Stimulated activated naive CD4-positive, alpha-beta T cell (primary cell): Measurements from ENCODE around the gene ZNF57.
"Not testable (repeated sequence)": the region's sequence is repeated elsewhere in the genome, so short reads cannot be mapped to it uniquely, and the experiment has no call there.

Experiments used
- DNase-seq, 6 experiments: peaks; one replicate each; lab custom pipeline; 2025; lab: John Stamatoyannopoulos, UW

ZNF57 gene

DNA sequence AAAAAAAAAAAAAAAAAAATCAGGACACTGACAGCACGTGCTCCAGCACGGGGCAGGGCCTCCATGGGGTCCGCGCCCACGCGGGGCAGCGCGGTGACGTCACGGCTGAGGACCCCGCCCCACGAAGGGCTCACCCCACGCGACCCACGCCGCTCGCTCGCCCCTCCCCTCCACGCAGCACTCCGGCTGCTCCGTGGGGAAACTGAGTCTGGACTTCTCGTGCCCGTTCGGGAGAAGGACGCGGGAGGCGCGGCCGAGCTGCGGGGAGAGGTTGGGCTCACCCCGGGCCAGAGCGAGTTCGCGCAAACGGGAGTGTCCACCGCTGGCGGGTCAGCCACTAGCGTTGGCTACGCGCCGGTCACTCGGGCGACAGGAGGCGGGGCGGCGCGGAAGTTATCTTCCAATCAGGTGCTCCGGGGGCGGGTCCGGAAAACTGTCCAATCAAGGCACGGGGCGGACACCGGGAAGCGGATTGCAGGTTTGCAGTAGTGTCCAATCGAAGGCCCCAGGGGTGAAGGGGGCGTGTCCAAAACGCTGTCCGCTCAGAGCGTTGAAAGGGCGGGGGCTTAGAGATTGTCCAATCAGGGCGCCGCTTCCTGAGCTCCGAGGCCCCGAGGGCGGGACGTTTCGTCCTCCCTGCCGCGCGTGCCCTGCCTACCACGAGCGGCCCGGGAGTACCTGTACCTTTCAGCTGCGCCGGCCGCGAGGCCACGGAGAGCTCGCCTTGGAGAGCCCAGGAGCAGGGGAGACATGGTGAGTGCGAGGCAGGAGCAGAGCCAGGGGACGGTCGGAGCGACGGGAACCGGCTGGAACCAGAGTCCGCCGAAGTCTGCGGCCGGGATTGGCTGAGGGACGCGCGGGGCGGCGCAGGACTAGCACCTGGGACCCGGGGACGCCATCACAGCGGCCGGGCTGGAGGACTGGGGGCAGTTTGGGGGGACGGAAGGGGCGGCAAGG, at the start of gene ZNF57:
Gene ZNF57, plus strand, starts transcription at position 633 of the 957 bp plus-strand sequence. Its CDS starts 118 bp downstream, at position 751.
- peak; percentile 89 to 98 (median 94) for DNase-seq

DNA sequence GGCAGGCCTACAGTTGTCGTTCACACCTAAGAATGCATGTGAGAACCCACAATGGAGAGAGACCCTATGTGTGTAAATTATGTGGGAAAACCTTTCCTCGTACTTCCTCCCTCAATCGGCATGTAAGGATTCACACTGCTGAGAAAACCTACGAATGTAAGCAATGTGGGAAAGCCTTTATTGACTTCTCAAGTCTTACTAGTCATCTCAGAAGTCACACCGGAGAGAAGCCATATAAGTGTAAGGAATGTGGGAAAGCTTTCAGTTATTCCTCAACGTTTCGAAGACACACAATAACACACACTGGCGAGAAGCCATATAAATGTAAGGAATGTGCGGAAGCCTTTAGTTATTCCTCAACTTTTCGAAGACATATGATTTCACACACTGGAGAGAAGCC, 48.1 kb upstream of the ZNF57 start:
- no peak for DNase-seq

DNA sequence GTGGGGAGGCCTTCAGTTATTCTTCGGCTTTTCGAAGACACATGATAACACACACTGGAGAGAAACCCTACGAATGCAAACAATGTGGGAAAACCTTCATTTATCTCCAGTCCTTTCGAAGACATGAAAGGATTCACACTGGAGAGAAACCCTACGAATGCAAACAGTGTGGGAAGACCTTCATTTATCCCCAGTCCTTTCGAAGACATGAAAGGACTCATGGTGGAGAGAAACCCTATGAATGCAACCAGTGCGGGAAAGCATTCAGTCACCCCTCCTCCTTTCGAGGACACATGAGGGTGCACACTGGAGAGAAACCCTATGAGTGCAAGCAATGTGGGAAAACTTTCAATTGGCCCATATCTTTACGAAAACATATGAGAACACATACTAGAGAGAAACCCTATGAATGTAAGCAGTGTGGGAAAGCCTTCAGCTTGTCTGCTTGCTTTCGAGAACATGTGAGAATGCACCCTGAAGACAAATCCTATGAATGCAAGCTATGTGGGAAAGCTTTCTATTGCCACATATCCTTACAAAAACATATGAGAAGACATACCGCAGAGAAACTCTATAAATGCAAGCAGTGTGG, 47.6 kb upstream of the ZNF57 start:
- DNase-seq = no peak

DNA sequence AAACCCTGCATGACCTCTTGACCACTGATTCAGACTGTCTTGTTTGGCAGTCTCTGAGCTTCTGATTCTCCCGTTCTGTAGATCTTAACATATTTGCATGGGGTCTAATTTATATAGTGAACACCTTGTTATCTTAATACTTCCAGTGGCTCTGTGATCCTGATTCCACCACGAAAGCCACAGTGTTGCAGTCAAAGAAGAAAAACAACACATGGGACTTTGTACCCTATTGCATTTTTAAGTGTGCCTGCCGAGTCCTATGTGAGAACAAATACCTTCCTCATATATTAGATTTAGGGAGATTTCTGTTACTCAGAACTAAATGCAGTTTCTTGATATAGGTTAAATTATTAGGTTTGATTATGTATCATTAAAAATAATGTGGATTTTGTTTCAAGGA, 45.9 kb upstream of the ZNF57 start:
- no peak for DNase-seq

DNA sequence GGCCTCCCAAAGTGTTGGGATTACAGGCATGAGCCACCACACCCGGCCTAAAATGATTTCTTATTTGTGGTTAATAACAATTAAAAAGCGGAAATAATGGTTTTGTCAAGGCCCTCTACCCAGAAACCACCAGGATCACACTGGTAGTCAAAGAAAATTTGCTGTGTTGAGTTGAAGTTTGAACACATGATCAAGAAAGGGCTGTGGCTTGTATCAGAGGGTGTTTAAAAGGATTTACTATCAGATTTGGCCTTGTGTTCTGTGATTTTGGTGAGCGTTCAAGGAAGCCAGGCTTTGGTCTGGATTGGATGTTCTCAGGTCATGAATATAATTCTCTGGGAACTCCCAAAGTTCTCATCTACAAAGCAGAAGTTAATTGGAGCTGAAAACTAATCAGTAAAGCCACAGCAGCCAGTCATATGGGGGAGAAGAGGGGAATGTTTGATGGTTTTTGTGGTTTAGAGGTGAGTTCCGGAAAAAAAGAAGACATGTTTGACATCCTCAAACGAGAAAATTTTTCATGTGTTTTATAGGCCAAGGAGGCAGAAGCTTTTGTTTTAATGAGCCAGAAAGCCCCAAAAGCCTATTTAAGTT, 44.2 kb upstream of the ZNF57 start:
- DNase-seq = peak in 5 of 6 experiments; percentile 7 to 82 (median 75)

DNA sequence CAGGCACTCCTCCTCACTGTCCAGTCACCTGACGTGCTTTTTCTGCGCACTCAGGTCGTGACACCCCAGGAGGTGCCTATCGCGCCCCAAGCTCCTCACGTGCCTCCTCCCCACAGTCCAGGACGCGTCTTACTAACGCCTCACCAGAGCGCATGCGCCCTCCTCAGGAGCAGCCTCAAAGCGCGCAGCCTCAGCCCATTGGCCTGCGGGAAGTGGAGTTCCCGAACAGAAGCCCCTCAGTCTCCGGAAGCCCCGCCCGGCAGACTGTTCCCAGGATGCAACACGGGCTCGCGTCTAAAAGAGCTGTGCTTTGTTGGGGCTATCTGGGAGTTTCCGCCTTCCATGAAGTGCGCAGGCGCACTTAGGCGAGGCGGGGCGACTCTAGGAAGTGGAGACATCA, 41.9 kb upstream of the ZNF57 start:
- no peak for DNase-seq

DNA sequence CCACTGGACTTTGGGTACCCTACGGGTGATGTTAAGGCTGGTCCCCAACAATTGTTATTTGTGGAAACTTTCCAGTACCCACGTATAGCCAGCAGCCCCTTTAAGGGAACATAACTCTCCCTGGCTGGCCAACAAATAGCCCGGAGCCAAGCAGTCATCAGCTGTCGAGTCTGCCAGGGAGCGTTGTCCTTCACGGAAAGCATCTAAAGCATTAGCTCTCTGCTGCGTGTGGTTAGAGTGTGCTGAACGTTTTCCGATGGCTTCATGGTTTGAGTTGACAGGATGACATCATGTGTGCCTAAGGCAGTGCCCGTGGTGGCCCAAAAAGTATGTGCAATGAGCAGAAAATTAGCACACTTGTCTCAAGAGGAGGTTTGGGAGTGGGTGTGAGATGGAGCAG, 36.9 kb upstream of the ZNF57 start:
- no peak for DNase-seq

DNA sequence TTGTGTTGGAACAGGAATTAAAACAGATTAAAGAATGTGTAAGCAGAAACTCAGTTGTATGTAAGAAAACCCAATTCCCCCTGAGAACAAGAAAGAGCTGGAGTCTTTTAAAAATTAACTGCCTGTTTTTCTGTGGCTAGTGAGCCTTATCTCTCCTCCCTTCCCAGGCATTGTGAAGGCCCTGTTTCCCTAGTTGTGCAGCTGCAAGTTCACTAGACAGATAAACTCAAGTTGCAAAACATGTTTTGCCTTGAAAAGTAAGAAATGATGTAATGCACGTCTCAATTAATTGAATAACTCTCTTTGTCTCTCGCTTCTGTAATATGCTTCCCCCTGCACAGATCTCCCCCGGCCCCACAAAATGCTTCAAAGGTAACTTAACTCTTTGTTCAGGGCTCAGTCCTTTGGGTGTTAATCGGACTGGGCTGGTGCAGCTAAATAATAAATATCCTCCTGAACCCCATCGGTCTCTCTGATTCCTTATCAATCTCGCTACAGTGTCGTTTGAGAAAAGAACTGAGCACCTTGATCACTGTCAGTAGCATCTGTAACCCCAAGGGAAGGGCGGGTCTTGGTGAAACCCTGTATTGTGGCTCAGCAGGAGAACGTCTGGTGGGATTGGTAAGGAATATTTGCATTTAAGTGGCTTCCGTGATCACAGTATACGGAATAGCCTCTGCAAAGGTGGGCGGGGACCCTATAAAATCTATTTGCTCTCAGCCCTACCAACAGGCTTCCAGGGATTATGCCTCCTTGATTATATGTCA, 35.2 kb upstream of the ZNF57 start:
- no peak for DNase-seq

DNA sequence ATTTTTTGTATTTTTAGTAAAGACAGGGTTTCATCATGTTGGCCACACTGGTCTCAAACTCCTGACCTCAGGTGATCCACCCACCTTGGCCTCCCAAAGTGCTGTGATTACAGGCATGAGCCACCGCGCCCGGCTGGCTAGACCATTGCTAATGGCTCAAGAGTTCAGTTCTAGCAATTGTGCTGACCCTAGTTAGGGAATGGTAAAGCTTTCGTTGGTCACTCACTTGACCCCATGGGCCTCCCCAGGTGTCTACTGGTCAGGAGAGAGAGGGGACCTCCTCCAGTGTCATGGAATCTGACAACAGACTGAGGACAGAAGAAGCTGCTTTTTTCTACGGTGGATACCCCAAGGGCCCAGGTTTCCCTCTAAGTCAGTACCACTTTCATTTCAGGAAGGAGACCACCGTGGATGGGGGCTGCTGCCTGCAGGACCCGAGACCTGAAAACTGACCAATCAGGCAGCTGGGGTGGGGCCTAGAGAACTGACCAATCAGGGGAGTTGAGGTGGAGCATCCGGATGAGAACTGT, 34.2 kb upstream of the ZNF57 start:
- no peak for DNase-seq

DNA sequence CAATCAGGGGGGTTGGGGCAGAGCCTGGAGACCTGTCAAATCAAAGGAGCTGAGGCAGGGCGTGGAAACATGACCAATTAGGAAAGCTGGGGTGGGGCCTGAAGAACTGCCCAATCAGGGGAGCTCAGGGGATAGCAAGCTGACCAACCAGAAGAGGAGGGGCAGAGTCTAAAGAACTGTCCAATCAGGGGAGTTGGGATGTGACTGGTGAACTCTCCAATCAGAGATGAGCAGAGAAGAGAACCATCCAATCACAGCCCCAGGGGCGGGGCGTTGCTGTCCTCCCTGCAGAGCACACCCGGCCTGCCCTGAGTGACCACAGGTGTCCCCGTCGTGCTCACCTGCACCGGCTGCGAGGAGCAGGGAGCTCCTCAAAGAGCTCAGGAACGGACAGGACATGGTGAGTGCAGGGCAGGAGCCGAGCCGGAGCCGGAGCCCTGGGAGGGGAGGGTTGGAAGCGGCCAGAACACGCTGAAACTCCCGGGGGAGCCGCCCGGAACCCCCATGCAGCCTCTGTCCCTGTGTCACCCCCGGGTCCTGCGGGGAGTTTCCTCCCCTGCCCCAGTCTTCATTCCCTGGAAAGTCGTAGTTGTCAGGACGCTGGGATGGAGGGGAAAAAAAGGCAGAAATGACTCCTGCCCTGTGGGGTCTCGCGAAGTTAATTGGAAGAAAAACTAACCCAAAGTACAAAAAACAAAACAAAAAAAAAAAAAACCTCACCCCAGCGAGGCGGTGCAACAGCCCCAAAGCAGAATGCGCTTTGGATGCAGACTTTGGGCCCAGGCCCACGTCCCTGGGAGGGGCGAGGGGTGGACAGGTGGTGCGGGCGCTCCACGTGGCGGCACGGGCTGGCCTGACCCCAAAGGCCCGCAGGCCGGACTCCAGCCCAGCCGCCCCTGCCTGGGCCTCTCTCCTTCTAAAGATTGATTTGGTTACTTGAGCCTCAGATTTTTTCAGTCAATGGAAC, 33.4 kb upstream of the ZNF57 start, which contains the start of gene ZNF556:
Gene ZNF556, plus strand, starts transcription at position 311 of the 967 bp plus-strand sequence. Its CDS starts 87 bp downstream, at position 398.
- DNase-seq = no peak

DNA sequence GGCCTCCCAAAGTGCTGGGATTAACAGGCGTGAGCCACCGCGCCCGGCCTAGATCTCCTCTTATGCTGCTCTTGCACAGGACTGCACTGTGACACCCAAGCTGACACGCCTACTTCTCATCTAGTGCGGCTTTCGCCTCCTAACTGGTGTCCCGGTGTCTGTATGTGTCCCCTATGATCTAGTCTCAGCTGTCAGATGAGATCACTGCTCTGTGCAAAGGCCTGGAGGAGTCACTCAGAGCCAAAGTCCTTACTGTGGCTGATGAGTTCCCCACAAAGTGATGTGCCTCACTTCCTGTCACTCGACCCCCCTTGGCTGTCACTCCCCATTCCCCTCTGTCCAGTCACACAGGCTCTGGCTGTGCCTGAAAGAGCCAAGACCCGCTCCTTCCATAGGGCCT, 31.1 kb upstream of the ZNF57 start:
- no peak for DNase-seq

DNA sequence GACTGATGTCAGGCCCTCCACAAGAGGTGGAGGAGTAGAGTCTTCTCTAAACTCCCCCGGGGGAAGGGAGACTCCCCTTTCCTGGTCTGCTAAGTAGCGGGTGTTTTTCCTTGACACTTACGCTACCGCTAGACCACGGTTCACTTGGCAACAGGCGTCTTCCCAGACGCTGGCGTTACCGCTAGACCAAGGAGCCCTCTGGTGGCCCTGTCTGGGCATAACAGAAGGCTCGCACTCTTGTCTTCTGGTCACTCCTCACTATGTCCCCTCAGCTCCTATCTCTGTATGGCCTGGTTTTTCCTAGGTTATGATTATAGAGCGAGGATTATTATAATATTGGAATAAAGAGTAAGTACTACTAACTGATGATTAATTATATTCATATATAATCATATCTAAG, 28.6 kb upstream of the ZNF57 start:
- DNase-seq = peak in 5 of 6 experiments; percentile 9 to 36 (median 14)

DNA sequence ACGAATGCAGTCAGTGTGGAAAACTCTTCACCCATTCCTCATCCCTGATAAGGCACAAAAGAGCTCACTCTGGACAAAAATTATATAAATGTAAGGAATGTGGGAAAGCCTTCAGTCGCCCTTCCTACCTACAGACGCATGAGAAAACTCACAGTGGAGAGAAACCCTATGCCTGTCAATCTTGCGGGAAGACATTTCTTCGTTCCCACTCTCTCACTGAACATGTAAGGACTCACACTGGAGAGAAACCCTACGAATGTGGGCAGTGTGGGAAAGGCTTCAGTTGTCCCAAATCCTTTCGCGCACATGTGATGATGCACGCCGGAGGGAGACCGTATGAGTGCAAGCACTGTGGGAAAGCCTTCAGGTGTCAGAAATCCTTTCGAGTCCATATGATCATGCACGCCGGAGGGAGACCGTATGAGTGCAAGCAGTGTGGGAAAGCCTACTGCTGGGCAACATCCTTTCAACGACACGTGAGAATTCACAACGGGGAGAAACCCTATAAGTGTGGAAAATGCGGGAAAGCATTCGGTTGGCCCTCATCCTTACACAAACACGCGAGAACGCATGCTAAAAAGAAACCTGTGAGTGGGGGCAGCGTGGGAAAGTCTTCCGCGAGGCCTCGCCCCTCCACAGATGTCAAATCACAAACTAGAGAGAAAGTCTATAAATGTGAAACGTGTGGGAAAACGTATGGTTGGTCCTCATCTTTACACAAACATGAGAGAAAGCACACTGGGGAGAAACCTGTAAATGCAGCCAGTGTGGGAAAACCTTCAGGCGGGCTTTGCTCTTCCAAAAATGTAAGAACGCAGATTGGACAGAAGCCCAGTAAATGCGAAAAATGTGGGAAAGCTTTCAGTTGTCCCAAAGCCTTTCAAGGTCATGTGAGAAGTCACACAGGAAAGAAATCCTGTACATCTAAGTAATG, 23.1 kb upstream of the ZNF57 start:
- no peak for DNase-seq

DNA sequence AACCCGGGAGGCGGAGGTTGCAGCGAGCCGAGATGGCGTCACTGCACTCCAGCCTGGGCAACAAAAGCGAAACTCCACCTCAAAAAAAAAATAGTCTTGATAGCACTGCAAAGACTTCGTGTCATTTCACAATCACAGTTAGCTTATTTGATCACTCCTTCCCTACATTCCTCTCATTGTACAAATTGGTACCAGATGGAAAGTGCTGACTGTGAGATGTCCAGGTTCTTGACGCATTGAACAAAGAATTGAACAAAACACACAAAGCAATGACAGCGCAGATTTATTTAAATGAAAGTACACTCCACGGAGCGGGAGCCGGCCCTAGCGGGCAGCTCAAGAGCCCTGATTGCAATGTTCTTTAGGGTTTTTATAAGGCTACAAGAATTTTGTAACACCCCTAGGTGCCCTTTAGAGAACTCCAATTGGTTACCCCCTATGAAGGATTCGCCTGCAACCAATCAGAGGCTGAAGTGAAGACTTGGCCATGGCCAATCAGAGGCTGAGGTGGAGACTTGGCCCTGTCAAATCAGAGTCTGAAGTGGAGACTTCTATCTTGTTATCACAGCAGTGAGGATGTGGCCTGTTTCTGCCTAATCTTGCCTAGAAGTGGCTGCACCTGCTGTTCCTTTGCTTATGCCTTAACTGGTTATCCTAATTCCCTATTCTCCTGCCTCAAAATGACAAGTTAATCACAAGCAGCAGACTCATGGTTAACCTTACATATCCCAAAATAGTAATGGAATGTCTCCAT, 16.9 kb upstream of the ZNF57 start:
- no peak for DNase-seq

DNA sequence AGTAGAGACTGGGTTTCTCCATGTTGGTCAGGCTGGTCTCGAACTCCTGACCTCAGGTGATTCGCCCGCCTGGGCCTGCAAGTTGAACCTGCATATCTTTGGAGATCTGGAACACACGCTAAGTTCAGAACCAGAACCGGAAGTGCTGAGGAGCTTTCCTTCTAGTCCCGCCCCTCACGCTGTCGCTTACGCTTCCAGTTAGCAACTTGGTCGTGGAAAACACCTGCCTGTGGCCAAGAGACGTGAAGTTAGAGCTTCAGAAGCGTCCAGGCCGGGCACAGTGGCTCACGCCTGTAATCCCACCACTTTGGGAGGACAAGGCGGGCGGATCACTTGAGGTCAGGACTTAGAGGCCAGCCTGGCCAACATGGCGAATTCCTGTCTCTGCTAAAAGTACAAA, 15.0 kb upstream of the ZNF57 start:
- DNase-seq = no peak

DNA sequence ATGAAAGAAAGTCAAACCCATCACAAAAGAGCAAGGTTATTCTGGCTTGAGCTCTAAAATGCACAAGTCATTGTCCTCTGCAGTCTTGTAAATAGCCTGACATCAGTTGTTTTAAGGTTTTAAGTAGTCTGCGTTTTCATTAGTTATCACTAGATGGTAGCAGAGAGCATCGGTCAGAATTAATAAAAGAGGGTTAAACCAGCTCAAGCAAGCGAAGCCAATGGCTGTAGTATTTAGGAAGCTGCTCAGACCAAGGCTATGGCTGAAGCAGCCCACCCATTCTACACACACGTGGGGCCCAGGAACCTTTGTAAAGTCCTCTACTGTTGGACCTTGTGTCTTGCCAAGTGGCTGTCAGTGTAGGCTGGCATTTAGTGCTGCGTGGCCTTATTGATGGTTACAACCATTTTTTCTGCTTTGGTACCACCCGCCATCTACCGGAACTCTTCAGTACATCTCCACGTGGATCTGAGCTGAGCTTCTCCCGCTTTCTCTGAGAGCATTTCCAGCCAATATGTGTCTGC, 13.3 kb upstream of the ZNF57 start:
- DNase-seq = peak in 1 of 6 experiments; percentile 13

DNA sequence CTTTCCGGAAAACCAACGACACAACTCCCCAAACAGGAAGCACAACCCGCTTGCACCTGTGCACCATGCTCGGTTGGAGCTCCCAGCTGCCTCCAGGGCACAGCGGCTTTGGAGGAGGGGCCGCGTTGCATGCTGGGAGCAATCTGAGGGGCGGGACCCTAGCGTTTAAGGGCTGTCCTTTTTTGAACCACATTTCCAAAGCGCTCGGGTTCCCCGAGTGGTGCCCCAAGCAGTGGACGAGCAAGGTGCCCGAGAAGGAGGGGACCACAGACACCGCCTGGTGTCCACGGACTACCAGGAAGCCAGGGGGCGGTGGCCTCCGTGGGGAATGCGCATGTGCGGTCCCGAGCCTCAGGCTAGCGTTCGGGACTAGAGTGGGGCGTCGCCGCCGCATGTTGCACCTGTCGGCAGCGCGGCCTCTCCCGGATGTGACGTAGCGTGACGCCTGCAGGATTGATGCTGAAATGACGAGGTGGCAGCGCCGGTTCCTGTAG, 11.9 kb upstream of the ZNF57 start:
- peak; percentile 3 to 71 (median 66) for DNase-seq

DNA sequence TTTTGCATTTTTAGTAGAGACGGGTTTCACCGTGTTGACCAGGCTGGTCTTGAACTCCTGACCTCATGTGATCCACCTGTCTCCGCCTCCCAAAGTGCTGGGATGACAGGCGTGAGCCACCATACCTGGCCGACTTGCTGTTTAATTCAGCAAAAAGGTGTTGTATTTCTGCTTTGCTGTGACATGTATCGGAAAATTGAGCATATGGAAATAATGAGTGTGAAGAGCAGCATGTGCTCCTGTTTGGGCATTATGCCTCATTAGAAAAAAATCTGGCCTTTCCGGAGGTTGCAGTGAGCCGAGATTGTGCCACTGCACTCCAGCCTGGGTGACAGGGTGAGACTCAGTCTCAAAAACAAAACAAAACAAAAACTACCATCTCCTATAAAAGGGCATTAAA, 10.2 kb upstream of the ZNF57 start:
- not testable (repeated sequence) for DNase-seq
